Astrocyte (in vitro differentiated cells and primary cell): Measurements from ENCODE around the gene TUBA4B.

Experiments
- EZH2 ChIP-seq: IDR thresholded peaks from 2 replicates; pipeline ENCODE4 v1.6.1; 2012; ENCODE audit warnings: mild to moderate bottlenecking, low read length, inconsistent platforms; ENCODE audit not compliant: insufficient read depth
- TF ChIP-seq, protein P1 (sequence below): IDR thresholded peaks from 2 replicates; pipeline ENCODE4 v1.5.1; 2011; ENCODE audit warnings: low read depth, mild to moderate bottlenecking, inconsistent platforms, low read length, moderate library complexity; ENCODE audit not compliant: insufficient read depth

DNA sequence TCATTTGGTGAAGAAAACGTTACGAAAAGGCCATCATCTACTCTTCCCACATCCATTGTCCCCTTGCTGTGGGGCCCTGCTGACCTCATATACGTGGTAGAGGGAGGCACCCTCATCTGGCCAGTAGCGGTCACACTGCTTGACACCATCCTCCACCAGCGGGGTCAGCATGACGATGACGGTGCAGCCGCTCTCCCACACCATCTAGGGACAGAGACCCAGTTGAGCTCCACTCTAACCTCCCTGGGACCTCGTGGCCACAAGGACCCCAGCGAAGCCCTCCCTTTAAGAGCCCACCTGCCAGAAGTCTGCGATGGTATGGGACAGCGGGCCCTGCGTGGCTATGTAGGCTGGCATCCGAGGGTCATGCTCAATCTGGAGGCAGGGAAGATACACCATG is 43.1 kb downstream of the TUBA4B start:
- TF ChIP-seq, protein P1, sequence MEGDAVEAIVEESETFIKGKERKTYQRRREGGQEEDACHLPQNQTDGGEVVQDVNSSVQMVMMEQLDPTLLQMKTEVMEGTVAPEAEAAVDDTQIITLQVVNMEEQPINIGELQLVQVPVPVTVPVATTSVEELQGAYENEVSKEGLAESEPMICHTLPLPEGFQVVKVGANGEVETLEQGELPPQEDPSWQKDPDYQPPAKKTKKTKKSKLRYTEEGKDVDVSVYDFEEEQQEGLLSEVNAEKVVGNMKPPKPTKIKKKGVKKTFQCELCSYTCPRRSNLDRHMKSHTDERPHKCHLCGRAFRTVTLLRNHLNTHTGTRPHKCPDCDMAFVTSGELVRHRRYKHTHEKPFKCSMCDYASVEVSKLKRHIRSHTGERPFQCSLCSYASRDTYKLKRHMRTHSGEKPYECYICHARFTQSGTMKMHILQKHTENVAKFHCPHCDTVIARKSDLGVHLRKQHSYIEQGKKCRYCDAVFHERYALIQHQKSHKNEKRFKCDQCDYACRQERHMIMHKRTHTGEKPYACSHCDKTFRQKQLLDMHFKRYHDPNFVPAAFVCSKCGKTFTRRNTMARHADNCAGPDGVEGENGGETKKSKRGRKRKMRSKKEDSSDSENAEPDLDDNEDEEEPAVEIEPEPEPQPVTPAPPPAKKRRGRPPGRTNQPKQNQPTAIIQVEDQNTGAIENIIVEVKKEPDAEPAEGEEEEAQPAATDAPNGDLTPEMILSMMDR: no peak
- TF ChIP-seq EZH2: no peak
